Loucy (cell line): ENCODE measurements around the gene FAXDC2.
"Not testable (repeated sequence)": the region's sequence is repeated elsewhere in the genome, so short reads cannot be mapped to it uniquely, and the experiment has no call there.

ENCODE experiments used
- H2AFZ ChIP-seq: fragments of 200-600 bp; sonication (generic); 2 replicates; pipeline ENCODE4 v1.6.0; 2016; ENCODE audit warnings: antibody characterized with exemption, mild to moderate bottlenecking, low read length, moderate library complexity
- H3F3A ChIP-seq: fragments of 200-600 bp; 2 replicates; pipeline ENCODE4 v1.6.0; 2016; ENCODE audit warnings: antibody characterized with exemption, low read depth, mild to moderate bottlenecking
- H3K27me3 ChIP-seq: fragments of 200-600 bp; sonication (generic); 2 replicates; pipeline ENCODE4 v1.6.1; 2014; ENCODE audit warnings: low read length, mild to moderate bottlenecking; ENCODE audit not compliant: insufficient read depth, poor library complexity, severe bottlenecking
- H3K36me3 ChIP-seq: fragments of 200-600 bp; sonication (generic); 2 replicates; pipeline ENCODE4 v1.6.1; 2016; ENCODE audit warnings: low read length; ENCODE audit not compliant: insufficient read depth
- H3K4me1 ChIP-seq: fragments of 200-600 bp; sonication (generic); 2 replicates; pipeline ENCODE4 v1.5.1; 2014; ENCODE audit warnings: low read length, mild to moderate bottlenecking; ENCODE audit not compliant: insufficient read depth, poor library complexity, severe bottlenecking
- H3K4me2 ChIP-seq: fragments of 200-600 bp; sonication (generic); 2 replicates; pipeline ENCODE4 v1.6.0; 2014; ENCODE audit warnings: antibody characterized with exemption, low read length, low read depth, mild to moderate bottlenecking; ENCODE audit not compliant: poor library complexity, severe bottlenecking
- H3K4me3 ChIP-seq: fragments of 200-600 bp; sonication (generic); 2 replicates; pipeline ENCODE4 v1.5.1; 2014; ENCODE audit warnings: low read length, mild to moderate bottlenecking, mixed read lengths; ENCODE audit not compliant: poor library complexity, severe bottlenecking
- H3K79me2 ChIP-seq: fragments of 200-600 bp; sonication (generic); 2 replicates; pipeline ENCODE4 v1.6.1; 2014; ENCODE audit warnings: low read length; ENCODE audit not compliant: insufficient read depth
- H3K9ac ChIP-seq: fragments of 200-600 bp; sonication (generic); 2 replicates; pipeline ENCODE4 v1.6.0; 2014; ENCODE audit warnings: mild to moderate bottlenecking, low read depth, low read length, moderate library complexity; ENCODE audit not compliant: poor library complexity, severe bottlenecking
- H3K9me2 ChIP-seq: fragments of 200-600 bp; sonication (generic); replicated peaks from 2 replicates; pipeline ENCODE4 v1.6.1; 2016; ENCODE audit warnings: low read depth, low read length, mixed read lengths
- H3K9me3 ChIP-seq: fragments of 200-600 bp; sonication (generic); 2 replicates; pipeline ENCODE4 v1.6.1; 2014; ENCODE audit warnings: mild to moderate bottlenecking, antibody characterized with exemption, low read length, low read depth; ENCODE audit not compliant: insufficient read depth
- H4K20me1 ChIP-seq: fragments of 200-600 bp; sonication (generic); 2 replicates; pipeline ENCODE4 v1.6.0; 2014; ENCODE audit warnings: antibody characterized with exemption, low read length, mild to moderate bottlenecking; ENCODE audit not compliant: insufficient read depth, poor library complexity, severe bottlenecking
- CTCF ChIP-seq: fragments of 200-600 bp; sonication (generic); conservative IDR thresholded peaks from 2 replicates; pipeline ENCODE4 v1.5.1; 2014; ENCODE audit warnings: mild to moderate bottlenecking, antibody characterized with exemption, low read length
- EZH2phosphoT487 ChIP-seq: fragments of 200-600 bp; IDR thresholded peaks from 2 replicates; pipeline ENCODE4 v1.6.1; 2018; ENCODE audit warnings: antibody characterized with exemption, mild to moderate bottlenecking, moderate library complexity, borderline replicate concordance

Gene FAXDC2

GRCh38 chr5:154836225-154836624 is 14.2 kb downstream of the FAXDC2 start:
- H3K4me1 ChIP-seq: no peaks in the 10 kb centered on the region
- no peaks in the 10 kb centered on the region for H4K20me1 ChIP-seq
- no peaks in the 10 kb centered on the region for H3K36me3 ChIP-seq
- H3K4me2 ChIP-seq: no peak overlapping the region
- H3F3A ChIP-seq: no peaks in the 10 kb centered on the region
- no peak overlapping the region for H2AFZ ChIP-seq
- no peaks in the 10 kb centered on the region for H3K27me3 ChIP-seq
- no peak overlapping the region for H3K4me3 ChIP-seq
- H3K9me3 ChIP-seq: no peaks in the 10 kb centered on the region
- TF ChIP-seq CTCF (no peak), EZH2phosphoT487 (no peak)
- H3K9ac ChIP-seq: no peak overlapping the region
- no peaks in the 10 kb centered on the region for H3K79me2 ChIP-seq
- H3K9me2 ChIP-seq: no peaks in the 10 kb centered on the region

- H3K9me2 ChIP-seq, H3K9ac ChIP-seq, H3K4me3 ChIP-seq, H3K9me3 ChIP-seq, H2AFZ ChIP-seq, H4K20me1 ChIP-seq, H3K4me1 ChIP-seq, H3K27me3 ChIP-seq, H3K36me3 ChIP-seq, H3K79me2 ChIP-seq, H3F3A ChIP-seq, H3K4me2 ChIP-seq: not testable (repeated sequence)
Measured at GRCh38 chr5:154835701-154836052, 14.7 kb downstream of the FAXDC2 start.

GRCh38 chr5:154834053-154834452 is 16.4 kb downstream of the FAXDC2 start:
- no peaks in the 10 kb centered on the region for H3K9me3 ChIP-seq
- no peak overlapping the region for H3K9ac ChIP-seq
- H3K4me2 ChIP-seq: no peak overlapping the region

GRCh38 chr5:154832804-154833203 is 17.6 kb downstream of the FAXDC2 start:
- H3K9me2 ChIP-seq, H4K20me1 ChIP-seq, H3F3A ChIP-seq, H3K4me3 ChIP-seq, H3K9me3 ChIP-seq, H3K9ac ChIP-seq, H3K27me3 ChIP-seq, H2AFZ ChIP-seq, H3K79me2 ChIP-seq, H3K4me1 ChIP-seq, H3K4me2 ChIP-seq, H3K36me3 ChIP-seq: not testable (repeated sequence)

More at GRCh38 chr5:154834053-154834452, 16.4 kb downstream of the FAXDC2 start:
- Histone ChIP-seq H3K79me2 (no peaks in the 10 kb centered on the region), H4K20me1 (no peaks in the 10 kb centered on the region), H3F3A (no peaks in the 10 kb centered on the region), H3K4me3 (no peak overlapping the region), H3K9me2 (no peaks in the 10 kb centered on the region), H2AFZ (no peak overlapping the region), H3K36me3 (no peaks in the 10 kb centered on the region), H3K4me1 (no peaks in the 10 kb centered on the region), H3K27me3 (no peaks in the 10 kb centered on the region)
- TF ChIP-seq CTCF: no peak
- no peak for TF ChIP-seq EZH2phosphoT487
